NCI-H2107 (cell line): ENCODE measurements around the gene IFNA13.

Experiments
- DNase-seq: peaks from one replicate; lab custom pipeline; 2025; lab: John Stamatoyannopoulos, UW

Gene IFNA13

GRCh38 chr9:21357479-21358460, 10.1 kb downstream of the IFNA13 start:
- DNase-seq: no peak

GRCh38 chr9:21350787-21351186, 17.1 kb downstream of the IFNA13 start, which contains the start of gene IFNA6:
Gene IFNA6 (minus strand): TSS chr9:21350887. CDS start chr9:21350887, 0 bp downstream.
- no peak for DNase-seq

DNA sequence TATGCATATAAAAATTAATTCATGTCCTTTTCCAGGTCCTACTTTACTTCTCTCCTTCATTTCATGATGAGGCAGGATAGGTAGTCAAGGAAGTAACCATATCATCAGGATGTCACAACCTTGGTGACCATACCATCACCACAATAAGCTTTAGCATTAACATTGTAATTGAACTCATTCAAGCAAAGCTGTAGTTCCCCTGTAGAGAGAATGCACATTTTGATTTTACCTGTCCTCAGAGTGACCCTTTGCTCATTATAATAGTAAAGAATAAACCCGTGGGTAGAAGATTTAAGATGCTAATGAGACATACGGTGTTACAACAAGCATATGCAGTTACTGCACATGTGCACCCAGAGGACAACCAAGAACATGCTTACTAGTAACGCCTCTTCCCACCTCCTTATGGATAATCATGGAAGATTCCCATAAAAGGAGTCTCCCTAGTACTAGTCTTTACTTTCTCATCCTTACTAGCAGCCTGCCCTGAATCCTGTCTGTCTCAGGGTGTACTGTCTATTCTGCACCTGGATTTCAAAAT, 19.4 kb downstream of the IFNA13 start:
- DNase-seq: no peak

DNA sequence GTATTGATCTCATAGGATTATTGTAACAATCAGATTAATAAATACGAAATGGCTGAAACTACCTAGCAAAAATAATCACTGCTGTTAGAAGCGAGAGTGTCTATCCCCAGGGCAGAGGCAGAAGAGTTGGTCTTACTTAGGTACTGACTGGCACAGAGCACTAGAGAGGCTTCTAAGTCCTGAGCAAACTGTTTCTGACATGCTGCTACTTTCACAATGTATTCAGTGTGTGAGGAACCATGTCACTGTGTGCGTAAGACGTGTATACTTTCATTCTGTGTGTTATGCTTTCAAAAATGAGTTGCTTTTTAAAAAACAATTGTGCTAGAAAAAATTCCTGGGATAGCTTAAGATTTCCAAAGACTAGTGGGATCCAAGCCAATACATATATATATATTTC, 27.1 kb downstream of the IFNA13 start:
- no peak for DNase-seq

DNA sequence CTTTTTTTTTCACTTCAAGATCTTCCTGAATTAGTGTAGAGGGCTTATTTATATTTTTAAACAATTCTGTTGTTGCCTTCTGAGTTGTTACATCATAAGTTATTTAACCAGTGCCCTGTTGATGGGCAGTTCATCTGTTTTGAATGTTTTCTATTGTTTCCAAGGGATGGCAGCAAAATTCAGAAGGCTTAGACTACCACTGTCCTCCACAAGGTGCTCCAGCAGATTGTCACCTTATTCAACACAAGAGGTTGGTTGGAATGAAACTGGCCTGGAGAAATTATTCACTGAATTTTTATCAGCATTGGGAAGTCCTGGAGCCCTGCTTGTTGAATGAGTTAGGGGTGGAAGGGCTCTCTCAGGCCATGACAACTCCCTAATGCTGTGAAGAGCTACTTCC, 31.4 kb downstream of the IFNA13 start:
- no peak for DNase-seq

GRCh38 chr9:21334701-21335632, 32.9 kb downstream of the IFNA13 start, which contains the start of gene KLHL9:
Gene KLHL9 (minus strand): TSS chr9:21335404. CDS start chr9:21334859, 545 bp downstream.
- DNase-seq: peak; percentile 53

GRCh38 chr9:21333226-21333625, 34.6 kb downstream of the IFNA13 start:
- no peak for DNase-seq

- DNase-seq: no peak
Observed at GRCh38 chr9:21331676-21332402, 36.0 kb downstream of the IFNA13 start.

DNA sequence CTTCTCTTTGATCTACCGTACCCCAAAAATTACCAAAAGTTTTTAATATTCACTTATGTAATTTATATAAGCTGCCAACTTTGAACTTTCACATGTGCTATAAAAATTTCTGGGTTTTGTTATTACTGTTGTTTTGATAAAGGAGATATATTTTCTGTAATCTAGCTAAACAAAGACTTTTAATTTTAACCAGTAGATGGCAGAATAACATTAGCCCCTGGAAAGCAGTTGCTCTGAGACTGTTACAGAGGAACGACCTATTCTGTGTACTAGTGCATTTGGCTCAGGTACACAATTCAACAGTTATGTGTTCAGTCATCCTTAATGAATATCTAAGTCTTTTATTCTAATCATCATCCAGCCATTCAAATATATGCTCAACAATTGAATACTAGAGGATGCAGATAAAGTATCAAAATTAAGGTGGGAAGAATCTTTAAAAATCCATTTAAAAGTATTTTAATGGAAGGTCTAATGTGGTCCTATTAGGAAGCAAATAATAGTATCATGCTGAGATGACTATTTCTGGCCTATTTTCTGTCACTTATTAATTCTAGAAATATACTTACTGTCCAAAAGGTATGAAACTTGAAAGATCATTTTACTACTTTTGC, 41.2 kb downstream of the IFNA13 start:
- DNase-seq: peak; percentile 55

DNA sequence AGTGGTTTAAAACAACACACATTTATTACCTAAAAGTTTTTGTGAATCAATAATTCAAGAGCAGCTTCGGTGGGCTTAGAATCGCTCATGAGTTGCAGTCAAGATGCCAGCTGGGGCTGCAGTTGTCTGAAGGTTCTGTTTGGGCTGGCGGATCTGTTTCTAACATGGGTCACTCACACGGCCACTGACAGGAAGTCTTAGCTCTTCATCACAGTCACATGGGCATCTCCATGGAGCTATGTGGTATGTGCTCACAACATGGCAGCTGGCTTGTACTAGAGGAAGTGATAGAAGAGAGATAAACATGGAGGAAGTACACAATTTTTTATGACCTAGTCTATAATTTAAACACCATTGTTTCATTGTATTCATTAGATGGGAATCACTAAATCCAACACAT, 43.8 kb downstream of the IFNA13 start:
- DNase-seq: no peak

GRCh38 chr9:21322911-21323461, 44.9 kb downstream of the IFNA13 start:
- DNase-seq: no peak

DNA sequence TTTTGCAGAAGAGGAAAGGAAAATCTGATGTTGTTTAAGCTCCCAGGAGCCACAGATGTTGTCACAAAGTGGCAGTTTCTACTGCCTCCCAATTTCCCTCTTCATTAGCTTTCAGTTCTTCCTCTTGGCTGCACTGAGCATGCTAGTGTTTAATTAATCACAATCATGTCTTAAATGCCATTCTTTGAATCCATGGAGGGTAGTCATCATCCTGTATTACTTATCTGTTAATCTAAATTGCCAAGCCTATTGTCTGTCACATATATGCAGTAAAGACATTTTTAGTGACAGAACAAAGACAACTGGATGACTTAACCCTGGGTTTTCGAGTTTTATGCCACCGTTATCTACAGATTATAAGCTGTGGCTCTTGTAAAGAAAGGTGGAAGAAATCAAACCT, 47.4 kb downstream of the IFNA13 start:
- no peak for DNase-seq

DNA sequence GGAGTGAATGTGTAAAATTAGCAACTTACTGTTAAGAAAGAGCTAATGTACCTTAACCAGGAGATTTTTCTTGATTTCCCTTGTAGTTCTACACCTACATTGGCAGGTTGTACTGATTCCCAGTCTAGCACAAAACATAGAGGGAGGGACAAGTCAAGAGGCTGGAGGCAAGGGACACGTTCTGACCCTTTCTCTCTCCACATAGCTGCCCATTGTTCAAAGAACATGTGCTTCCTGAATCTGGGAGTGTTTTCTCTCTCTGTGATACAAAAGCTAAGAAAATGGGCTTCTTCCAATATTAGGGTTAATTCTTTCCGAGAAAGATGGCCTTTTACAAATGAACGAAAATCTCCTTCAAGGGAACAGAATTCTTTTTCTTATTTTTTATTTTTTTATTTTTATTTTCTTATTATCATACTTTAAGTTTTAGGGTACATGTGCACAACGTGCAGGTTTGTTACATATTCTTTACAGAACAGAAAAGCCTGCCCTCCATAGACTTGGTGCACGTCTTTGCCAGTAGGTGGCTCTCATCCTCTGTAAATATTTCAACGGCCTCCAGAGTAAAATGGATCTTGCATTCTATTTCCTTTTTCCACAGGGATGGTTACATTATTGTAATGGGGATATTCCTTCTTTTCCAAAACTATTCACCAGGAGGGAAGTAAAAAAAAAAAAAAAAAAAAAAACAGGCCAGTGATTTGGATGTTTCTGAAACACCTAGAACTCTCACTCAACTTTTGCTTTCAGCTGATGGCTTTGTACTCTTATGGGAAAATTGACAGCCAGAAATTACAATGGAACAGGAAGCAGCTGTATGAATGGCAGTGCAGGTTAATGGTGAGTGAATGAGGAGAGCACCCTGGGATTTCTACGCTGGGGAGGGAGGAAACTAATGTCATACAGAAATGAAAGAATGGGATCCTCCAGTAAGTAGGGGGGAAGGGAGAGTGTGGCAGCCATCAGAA, 49.6 kb downstream of the IFNA13 start:
- DNase-seq: peak; percentile 5
